ENCODE results near the gene PAPPA2.

GRCh38 chr1:176816232-176816631 is 353.3 kb downstream of the PAPPA2 start:
- TF ChIP-seq CTCF (conservative IDR thresholded peaks at IDR 0.05; ENCODE audit: low read depth, low read length) = no peak
- no peak for TF ChIP-seq EZH2 (IDR thresholded peaks at IDR 0.05; ENCODE audit: low read length, unreplicated experiment)
- no peak for TF ChIP-seq EZH2phosphoT487 (IDR thresholded peaks at IDR 0.05; ENCODE audit: borderline replicate concordance, low read length)
